ENCODE results near the gene SLC25A51.

SLC25A51 gene

GRCh38 chr9:37905131-37905505 lies 1.2 kb upstream of the SLC25A51 start:
- DNase-seq (ENCODE audit: low read depth), result no peak
- TF ChIP-seq, protein P1, sequence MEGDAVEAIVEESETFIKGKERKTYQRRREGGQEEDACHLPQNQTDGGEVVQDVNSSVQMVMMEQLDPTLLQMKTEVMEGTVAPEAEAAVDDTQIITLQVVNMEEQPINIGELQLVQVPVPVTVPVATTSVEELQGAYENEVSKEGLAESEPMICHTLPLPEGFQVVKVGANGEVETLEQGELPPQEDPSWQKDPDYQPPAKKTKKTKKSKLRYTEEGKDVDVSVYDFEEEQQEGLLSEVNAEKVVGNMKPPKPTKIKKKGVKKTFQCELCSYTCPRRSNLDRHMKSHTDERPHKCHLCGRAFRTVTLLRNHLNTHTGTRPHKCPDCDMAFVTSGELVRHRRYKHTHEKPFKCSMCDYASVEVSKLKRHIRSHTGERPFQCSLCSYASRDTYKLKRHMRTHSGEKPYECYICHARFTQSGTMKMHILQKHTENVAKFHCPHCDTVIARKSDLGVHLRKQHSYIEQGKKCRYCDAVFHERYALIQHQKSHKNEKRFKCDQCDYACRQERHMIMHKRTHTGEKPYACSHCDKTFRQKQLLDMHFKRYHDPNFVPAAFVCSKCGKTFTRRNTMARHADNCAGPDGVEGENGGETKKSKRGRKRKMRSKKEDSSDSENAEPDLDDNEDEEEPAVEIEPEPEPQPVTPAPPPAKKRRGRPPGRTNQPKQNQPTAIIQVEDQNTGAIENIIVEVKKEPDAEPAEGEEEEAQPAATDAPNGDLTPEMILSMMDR (IDR thresholded peaks at IDR 0.05; ENCODE audit: low read length, missing control alignments), result no peak
- peak overlapping the region; percentile 67 for H3K4me3 ChIP-seq (replicated peaks; ENCODE audit: low read depth, low read length)

GRCh38 chr9:37904445-37905130 lies 661 bp upstream of the SLC25A51 start:
- peak; percentile 55 for DNase-seq (ENCODE audit: low read depth)
- TF ChIP-seq, protein P1 (IDR thresholded peaks at IDR 0.05; ENCODE audit: low read length, missing control alignments), result no peak
- H3K4me3 ChIP-seq (replicated peaks; ENCODE audit: low read depth, low read length), result peak overlapping the region; percentile 67

- DNase-seq (ENCODE audit: low read depth), result peak; percentile 48
- peak overlapping the region; percentile 67 for H3K4me3 ChIP-seq (replicated peaks; ENCODE audit: low read depth, low read length)
- TF ChIP-seq, protein P1 (IDR thresholded peaks at IDR 0.05; ENCODE audit: low read length, missing control alignments), result no peak
Measured at GRCh38 chr9:37902796-37903646, 906 bp downstream of the SLC25A51 start.

DNA sequence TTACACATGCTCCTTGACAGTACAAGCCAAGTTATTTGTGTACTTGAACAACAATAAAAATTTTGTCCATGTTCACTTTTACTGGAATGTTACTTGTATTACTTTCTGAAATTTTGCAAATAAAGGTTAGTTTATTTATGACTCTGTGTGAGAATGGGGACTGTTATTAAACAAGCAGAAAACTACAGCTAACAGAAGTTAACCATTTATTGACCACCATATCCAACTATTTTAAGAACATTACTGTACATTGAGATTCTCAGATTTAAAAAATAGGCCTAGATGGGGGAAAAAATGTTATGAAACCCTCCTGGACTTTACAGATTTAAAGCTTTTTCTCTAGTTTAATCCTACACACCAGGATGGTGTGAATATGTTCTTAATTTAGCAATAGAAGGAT lies 1.8 kb downstream of the SLC25A51 start:
- H3K4me3 ChIP-seq (replicated peaks; ENCODE audit: low read depth, low read length), result peak overlapping the region; percentile 67
- no peak for DNase-seq (ENCODE audit: low read depth)
- TF ChIP-seq, protein P1 (IDR thresholded peaks at IDR 0.05; ENCODE audit: low read length, missing control alignments), result no peak

- DNase-seq (ENCODE audit: low read depth), result peak; percentile 40
- no peak overlapping the region for H3K4me3 ChIP-seq (replicated peaks; ENCODE audit: low read depth, low read length)
- TF ChIP-seq, protein P1 (IDR thresholded peaks at IDR 0.05; ENCODE audit: low read length, missing control alignments), result no peak
Measured at GRCh38 chr9:37899041-37899440, 4.9 kb downstream of the SLC25A51 start.

GRCh38 chr9:37897665-37898064 lies 6.3 kb downstream of the SLC25A51 start:
- TF ChIP-seq, protein P1 (IDR thresholded peaks at IDR 0.05; ENCODE audit: low read length, missing control alignments), result no peak
- H3K4me3 ChIP-seq (replicated peaks; ENCODE audit: low read depth, low read length), result no peak overlapping the region
- DNase-seq (ENCODE audit: low read depth), result no peak
